CD1c-positive myeloid dendritic cell (primary cell): ENCODE measurements around the gene ARSB.

Experiments used
- DNase-seq: peaks from one replicate; pipeline ENCODE4 v3.0.0-alpha.2; 2016; ENCODE audit errors: extremely low spot score

Gene ARSB

DNA sequence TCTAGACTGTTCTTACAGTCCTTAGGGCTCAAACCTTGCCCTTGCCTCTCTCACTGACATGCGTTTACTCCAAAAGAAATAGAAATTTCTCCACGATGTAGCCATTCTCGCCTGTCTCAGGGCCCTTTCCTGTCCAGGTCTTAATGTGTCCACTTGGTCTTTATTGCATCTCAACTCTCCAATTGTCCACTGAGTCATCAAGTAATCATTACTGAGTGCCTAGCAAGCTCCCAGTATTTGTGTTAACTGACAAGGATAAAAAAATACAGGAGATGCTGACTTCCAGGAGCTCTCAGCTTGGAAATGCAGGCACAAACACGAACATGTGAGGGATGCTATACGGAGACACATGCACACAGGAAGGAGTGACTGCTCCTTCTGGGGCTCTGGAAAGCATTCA is 147.3 kb downstream of the ARSB start:
- DNase-seq: no peak

DNA sequence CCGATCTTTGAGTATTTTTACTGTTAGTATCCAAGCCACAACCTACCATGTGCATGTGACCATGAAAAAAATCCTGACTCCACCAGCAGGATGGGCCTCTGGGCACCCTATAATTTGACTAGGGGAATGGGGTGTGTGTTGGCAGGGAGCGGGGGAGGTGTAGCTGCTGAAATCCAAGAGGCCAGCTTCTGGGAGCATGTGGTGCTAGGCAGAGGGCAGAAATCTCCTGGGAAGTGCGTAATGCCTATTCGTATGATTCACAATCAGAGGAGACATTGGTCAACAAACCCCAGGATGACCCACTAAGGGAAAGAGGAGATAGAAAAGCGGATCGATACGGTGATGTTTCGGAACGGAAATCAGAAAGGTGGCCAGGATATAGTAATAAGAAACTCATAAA is 149.9 kb downstream of the ARSB start:
- no peak for DNase-seq

DNA sequence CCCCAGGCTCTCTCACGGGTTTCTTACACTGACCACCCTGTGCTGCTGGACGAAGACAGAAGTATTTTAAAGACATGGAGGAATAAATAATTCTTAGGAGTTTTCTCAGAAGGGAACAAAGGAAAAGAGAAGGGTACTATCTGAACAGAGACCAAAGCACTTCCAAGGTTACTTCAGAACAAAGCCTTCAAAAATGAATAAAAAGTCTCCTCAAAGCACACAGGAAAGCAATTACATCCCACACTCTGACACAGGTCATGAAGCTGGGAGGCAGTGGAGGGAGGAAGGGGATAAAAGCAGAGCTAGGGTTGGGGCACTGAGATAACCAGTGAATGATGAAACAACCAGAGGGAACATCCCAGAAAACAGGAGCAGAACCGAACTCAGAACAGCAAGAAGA is 151.8 kb downstream of the ARSB start:
- no peak for DNase-seq

DNA sequence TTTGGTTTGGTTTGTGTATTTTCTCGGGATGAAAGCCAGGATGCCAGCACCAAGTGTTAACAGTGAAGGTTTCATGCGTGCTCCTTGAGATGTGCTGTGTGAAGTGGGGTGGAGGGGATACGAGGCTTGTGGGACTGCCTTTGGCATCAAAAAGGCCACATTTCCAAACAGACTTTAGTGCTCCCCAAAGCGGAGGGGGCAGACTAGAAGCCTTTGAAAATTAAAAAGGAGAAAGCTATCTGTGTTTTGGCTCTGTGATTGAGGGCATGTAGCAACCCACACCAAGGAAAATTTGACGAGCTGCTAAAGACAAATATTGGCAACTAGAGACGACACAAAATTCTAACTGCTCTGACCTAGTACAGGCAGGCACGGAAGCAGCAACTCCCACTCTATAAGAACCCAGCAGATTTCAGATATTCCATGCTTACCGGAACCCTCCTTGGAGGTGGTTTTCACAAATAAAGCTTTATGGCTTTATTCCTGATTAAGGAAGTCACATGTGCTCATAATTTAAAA is 154.5 kb downstream of the ARSB start:
- no peak for DNase-seq

DNA sequence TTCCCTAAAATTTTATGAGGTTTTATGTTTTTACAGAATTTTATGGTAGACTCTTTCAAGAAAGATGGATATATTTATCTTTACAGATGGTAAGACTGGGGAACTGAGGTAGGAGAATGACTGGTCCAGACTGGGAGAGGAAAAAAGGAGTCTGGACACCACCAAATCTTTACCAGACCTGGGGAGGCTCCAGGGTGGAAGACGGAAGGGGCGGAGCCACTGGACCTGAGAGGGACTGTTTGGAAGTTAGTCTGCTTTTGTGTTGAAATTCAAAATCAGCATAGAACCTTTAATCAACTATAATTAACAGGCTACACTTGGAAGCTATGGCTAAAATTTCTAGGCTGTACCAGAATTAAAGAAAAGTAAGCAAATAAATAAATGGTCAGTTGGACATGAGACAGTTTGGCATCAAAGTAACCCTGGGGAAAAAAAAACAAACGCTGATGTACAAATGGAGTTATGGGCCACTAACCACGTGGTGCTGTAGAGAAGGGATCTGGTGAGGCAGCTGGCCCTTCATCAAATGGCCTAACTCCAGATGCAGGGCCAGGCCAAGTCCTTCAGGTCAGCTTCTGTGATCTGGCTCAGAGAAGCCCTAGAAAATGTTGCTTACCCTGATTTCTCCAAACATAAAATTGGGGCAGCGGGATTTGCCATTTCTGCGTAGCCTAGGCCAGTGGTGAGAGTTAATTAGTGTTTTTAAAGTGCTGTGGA is 155.1 kb downstream of the ARSB start:
- no peak for DNase-seq

DNA sequence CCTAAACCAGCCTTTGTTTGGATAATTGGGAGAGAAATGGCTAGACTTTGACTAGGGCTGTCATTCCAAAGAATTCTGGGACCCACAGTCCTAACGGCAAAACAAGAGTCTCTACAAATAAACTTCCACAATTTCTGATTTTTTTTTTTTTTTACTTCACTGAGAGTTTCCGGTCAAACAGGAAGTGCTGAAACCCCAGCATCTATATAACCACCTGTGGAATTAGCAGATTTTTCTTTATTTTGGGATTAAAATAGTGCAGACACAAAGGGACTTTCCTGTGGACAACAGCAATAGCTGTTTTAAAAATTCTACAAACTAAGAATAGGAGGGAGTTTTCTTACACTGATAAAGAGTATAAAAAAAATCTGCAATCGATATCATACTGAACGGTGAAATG is 157.4 kb downstream of the ARSB start:
- no peak for DNase-seq

DNA sequence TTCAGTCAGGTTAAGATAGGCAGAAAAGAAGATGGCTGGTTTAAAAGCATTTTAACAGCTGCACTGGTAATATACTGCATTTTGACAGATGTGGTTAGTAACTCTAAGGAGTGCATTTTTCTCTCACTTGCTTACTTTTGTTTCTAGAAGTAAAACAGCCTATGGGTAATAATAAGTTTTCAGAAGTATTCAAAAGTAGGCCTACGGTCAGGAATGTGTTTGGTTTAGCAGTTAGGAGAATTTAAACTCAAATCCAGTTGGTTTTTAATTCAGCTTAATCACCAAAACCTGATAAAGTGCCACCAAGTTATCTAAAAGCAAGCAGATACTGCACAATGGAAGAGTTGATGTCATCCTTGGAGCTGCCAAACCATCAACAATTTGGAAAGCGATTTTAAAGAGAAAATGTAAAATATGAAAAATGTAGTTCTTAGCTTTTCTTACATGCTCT is 160.3 kb downstream of the ARSB start:
- no peak for DNase-seq

DNA sequence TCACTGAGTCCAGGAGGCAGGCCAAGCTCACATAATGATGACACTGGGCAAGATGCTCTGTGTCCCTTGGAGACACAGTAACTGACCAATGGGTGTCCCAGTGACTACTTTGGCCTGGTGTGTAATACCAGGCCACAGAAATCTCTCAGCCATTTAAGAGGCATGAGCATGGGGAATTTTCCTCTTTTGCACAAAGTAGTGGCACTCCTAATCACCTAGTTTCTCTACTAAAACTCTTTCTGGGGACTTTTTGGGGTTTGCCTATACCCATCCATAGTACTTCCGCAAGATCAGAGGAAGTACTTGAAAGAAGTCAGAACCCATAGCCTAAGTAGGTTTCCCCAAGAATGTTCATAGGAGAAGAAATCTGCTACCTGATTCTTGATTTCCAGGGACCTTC is 161.9 kb downstream of the ARSB start:
- no peak for DNase-seq

DNA sequence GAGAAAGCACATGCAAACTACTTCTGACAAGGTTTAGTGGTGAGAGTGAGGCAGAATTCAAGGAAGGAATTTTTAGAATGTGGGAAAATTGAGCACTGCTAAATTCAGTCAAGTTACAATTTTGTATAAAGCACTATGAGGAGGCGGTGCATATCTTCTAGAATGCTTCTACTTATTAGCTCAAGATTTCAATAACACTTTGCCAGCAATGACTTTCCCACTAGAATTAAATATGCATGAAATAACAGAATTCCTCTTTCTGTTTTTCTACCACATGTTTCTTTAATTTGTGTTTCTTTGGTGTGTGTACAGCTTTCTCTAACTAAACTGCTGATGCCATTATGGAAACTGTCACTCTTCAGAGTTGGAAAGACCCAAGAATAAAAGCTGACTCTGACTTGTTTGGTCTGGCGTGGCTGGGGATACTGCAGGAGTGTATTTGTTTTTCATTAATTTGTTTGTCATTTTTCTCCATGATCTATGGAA is 163.5 kb downstream of the ARSB start:
- DNase-seq: no peak

DNA sequence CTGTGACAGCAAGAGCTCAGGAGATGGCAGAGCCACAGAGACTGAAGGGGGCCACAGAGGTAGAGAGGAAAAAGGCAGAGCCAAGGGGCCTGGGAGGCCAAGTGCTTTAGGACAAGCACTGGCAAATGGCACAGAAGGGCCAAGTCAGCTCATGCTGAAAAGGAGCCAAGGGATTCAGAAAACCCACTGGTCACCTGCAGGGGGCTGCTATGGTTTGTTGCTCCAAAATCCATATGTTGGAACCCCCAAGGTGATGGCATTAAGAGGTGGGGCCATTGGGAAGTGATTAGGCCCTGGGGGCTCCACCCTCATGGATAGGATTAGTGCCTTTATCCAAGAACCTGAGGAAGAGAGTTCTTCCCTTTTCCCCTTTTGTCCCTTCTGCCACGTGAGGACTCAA is 165.4 kb downstream of the ARSB start:
- DNase-seq: no peak

DNA sequence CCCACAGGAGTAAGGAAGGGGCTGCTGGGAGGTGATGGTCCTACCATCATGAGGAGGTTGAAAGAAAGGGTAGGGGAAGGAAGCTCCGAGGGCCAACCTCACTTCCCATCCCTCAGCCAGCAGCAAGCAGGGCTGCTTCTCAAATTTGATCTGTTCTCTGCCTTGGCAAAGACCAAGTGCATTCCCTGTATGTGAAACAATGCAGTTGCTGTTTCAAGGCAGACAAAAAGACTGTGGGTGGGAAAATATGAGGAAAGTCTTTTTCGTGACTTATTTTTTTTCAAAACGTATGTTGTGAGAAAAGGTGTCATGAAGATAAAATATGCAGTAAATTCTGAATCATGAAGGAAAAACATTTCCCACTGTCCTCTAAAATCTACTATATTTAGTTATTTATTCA is 165.9 kb downstream of the ARSB start:
- DNase-seq: no peak

DNA sequence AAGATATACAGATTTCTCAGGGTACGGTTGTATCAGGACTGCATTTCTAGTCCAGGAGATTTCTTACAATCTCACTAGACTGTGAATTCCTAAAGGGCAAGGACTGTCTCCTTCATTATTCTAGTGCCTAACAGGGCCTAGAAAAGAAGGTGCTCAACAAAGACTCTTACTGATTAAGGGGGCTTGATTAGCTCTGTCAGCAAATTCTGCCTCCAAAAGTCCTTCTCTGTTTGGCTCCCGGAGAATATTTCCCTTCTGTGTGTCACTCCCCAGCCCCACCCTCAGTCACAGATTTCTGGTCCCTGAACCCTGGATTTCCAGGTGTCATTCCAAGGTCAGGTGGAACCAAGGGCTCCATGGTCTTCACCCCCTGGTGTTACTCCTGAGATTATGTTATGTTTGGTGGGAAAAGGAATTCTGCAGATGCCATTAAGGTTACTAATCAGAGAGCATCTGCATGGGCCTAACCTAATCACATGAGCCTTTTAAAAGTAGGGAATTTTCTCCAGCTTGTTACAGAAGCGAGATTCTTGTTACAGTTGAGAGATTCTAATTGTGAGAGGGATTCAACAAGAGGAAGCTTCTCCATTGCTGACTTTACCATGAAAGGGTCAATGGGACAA is 168.9 kb downstream of the ARSB start:
- DNase-seq: no peak

DNA sequence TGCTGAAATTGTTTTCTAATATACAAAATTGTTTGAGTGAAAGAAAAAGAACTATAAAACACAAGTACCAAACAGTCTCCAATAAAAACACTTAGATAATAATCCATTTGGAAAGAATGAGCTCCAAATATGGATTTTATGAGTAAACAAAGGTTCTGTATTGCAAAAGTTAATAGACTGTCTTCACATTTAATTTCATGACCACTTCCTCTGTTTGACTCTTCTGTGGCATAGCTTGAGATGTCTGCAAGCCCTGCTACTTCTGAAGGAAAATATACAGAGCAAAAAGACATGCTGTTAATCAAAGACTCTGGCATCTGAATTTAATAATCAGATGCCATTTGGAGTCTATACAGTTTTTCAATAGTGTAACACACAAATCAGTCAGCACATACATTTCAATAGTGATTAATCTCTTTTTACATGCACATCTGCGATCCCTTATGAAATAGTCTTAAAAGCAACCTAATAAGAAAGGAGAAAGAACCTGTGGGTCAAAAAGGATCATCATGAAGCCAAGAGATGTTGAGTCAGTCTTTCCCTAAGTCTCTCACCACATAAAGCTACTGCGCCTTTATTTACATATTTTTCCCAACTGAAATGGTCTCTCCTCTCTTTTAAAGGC is 171.1 kb downstream of the ARSB start:
- DNase-seq: no peak

DNA sequence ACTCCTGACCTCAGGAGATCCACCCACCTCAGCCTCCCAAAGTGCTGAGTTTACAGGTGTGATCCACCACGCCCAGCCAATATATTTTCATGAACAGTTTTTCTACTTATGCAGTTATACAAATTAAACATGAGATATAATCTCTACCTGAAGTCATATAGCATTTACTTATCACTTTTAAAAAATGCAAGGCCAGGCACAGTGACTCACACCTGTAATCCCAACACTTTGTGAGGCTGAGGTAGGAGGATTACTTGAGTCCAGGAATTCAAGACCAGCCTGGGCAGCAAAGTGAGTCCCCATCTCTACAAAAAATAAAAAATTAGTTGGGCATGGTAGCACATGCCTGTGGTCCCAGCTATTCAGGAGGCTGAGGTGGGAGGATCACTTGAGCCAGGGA is 171.8 kb downstream of the ARSB start:
- no peak for DNase-seq

DNA sequence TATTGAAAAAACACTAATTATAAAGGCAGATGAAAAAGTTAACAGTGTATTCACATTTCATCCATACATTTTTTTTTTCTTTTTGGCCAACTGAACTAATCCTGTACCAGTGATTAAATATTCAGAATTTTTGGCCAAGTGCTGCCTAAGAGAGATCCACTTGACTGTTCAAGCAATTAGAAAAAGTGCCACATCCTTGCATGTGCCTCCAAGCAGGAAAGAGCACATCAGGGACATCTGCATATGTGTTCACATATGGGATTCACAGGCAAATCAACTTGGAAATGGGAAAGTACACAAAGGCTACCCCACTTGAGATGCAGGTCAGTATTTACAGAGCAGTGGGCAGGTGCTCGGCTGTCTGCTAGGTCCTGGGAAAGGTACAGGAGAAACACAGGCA is 173.2 kb downstream of the ARSB start:
- no peak for DNase-seq

DNA sequence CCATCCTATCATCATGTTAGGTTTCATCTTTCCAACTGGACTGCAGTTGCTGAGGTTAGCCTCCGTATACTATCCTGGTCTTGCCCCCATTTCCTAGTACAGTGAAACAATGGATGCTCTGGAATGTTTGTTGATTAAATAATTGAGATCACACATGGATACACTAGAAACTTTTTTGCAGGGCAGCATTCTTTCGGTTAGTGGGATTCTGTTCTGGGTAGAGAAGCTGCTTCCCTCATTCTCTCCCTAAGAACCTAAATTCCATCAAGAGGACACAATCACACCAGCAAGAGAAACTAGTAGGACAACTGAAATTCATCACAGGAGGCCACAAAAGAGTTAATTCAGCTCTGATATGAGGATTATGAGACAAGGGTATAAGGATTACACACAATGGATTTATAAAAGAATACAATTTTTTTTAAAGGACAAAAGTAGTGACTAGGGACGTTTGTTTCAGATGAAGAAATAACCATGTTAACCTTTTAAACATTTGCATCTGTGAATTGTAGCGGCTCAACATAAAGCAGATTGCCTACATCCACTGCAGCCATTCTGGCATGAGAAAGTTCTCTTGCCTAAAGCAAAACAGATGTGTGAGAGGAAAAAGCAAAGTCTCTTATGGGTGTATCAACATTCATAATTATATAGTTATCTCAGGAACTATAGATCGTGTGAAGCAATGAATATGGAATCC is 173.8 kb downstream of the ARSB start:
- DNase-seq: no peak

DNA sequence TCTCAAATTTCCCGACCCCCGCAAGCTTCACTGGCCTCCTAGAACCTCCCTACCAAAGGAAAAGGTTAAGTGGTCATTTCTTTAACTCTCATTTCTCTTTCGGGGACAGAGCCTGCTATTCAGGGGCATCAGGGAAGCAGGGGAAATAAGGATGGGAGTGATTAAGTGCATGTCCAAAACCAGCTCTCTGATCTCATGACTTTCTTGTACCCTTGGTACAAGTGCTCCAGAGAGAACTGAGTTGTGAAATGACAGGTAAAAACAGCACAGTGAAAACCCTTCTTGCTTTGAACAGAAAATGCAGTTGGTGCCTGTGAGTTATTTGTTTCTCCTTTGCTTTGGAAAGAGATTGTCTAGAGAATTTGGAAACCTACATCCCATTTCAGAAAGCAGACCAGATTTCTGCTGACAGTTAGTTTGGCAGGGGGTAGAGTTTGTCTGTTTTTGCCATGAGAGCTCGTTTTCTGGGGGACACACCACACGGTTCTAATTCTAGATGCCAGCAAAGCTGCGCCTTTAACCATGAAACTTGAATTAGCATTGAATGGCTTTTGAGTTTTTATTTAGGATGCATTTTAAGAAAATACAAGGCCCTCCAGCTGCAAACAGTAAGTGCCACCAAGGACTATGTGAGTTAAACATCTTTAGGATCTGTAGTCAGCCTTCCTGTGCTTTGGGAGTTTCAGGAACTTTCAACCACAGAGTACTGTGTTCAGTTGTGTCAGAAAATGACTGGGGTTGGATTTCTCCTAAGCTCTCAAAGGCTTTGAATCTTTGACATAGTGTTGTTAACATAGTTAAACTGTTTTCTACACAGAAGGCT is 174.8 kb downstream of the ARSB start:
- DNase-seq: no peak

DNA sequence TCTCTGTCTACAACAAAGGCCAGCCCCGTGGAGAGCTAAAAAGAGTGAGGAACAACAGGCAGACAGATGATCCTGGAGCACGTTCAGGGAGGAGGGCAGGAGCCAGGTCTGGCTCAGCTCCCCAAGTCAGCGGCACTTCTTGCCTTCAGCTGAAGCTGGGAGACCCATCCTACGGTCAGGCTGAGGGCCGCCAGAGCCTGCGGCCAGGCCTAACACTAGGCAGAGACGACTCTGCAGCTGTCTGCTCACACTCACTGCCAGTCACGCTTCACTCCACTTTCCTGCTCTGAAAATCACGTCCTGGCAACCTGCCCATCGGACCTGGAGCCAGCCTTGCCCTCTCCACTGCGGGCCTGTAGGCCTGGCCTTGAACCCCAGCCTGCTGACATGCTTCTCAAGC is 175.7 kb downstream of the ARSB start:
- DNase-seq: no peak

DNA sequence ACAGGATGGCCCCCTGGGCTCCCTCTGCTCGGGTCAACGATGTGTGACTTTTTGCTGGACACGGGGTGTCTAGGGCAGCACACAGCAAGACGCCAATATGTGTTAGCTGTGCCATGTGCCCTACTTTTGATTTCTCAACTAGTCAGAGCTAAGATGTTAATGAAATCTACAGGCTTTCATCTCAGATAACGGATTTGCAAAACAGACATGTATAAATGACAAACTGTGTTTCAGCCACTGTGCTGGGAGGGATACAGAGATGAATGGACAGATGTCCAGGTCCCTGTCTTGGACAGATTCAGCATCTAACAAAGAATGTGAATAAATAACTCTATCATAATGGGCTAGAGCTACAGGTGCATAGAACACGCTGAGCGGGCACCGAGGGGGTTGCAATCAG is 176.3 kb downstream of the ARSB start:
- no peak for DNase-seq

DNA sequence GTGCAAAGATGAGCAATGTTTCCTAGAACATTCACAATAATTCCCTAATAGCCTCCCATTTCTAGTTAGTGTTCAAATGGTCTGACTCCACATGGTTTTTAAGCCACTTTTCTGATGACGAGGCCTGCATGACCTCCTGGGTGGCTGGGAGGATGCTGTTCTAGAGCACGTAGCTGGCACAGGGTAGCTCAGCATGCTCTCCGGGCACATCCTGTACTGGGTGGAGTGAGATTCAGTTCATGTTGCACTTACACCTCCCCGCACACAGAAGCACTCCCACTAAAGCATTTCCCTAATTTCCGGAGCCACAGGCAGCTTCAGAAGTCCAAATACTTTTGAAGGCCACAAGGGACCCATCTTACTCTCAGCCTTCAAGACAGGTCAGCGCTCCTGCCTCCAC is 176.7 kb downstream of the ARSB start:
- DNase-seq: no peak

DNA sequence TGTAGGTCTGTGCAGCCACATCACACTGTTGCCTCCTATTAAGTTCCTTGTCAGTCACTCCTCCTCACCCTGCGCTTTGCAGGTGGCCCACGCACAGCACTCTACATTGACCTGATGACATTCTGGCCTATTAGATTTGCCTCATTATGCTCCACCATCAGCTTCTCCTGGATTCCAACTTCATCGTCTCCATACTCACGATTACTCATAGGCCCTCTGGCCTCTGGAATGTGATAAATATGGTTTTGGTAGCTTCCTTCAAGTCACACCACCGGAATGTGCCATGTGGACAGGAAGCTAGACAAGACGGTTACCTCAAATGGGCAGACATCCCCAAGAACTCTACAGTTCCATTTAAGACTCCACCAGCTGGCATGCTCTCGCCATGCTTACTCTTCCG is 178.6 kb downstream of the ARSB start:
- DNase-seq: no peak
